ENCODE results near the gene C1QL2. TPM values are rescaled to one million over a fixed set of nuclear protein-coding genes. Genes with fewer than 3 reads are reported as not detected.

Gene C1QL2
- polyA plus RNA-seq, 4 donors, result not detected

DNA sequence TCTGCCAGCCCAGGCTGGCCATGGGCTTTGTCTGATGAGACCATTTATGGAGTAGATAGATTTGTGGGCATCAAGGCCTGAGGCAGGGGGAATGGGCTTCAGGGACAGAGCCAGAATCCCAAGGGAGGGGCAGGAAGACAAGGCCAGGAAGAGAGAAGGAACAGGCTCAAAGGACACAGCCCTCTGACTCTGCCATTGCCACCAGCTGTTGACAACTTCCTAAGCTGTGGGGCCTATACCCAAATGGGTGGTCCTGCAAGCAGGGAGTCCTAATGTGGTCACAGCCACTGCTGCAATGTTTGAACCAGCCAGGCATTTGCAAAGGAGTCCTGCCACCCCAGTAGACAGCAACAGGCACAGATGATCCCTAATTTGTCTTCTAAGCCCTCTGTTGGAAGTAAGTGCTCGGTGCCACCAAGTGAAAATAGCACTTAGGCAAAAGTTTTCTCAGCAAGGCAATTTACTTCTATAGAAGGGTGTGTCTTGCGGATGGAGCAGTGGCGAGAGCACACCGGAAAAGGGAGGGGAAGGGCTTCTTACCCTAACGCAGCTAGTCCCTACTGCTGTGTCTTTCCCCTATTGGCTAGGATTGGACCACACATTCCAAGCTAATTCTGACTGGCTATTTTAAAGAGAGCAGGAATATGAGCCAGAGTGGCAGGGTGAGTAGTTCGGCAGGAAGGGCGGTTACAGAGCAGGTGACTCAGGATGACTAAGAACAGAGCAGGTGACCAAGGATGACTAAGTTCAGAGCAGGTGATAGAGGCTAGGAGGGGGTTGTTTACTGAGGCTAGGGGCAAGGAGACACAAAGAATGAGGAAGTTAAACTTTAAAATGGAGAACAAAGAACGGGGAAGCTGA, 47.2 kb downstream of the C1QL2 start:
- DNase-seq (ENCODE audit: low read depth in 4 of 4, low spot score in 3 of 4), result no peak

DNA sequence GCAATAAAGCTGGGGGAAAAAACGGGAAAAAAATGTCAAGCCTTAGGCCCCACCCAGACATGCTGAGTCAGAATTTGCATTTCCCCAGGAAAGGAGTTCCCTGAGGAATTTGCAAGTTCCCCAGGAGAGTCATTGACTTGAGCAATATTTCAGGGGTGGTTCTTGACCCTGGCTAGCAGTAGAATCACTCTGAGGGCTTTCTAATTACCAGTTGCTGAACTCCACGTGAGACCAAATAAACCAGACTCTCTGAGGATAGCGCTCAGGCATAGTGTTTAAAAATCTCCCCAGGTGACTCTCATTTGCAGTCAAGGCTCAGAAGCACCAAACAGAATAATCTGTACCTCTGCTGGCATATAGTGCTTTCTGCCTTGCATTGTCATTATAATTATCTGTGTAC, 48.7 kb downstream of the C1QL2 start:
- no peak for DNase-seq (ENCODE audit: low read depth in 4 of 4, low spot score in 3 of 4)

DNA sequence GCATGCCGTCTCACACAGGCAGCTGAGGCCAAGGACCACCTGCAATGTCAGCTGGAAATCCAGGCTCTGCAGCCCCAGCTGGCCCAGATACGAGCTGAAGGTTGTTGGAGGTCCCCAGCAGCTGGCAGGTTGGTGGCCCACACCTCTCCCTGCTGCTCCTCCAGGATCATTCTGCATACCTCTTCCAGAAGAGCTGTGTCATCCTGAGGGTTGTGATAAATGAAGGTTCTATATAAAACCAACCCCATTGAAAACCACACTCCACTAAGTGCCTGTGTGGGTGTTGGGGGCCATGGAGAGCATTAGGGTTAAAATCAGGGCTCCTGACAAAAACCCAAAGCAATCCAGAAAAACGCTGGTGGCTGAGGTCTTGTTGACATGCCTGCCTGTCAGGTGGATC, 50.4 kb downstream of the C1QL2 start:
- DNase-seq (ENCODE audit: low read depth in 4 of 4, low spot score in 3 of 4), result no peak

DNA sequence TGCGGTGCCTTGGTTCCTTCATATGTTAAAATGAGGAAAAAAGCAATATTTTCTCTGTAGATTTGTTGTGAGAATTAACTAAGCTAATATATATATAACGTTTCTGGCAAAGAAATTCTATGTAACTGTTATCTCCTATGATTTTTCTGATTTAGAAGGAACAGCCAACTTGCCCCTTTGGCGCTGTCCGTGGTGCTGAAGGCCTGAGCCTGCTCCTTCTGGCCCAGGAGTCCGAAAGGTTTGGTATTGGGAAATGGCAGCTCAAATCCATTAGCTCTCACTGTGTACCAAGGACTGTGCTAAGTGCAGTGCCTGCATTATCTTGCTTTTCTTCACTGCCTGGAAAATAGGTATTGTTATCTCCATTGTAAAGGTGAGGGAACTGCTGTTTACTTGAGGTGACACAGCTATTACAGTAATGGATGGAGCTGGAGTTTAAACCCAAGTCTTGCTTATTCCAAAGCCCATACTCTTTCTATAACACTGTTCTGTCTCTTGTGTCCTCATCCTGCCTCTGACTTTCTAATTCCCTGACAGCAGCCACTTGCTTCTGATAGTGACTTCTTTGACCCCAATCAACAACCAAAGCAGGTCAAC, 52.2 kb downstream of the C1QL2 start:
- peak; percentile 20 to 53 (median 35) for DNase-seq (ENCODE audit: low read depth in 4 of 4, low spot score in 3 of 4)

Other genes with a start within 250 kb of the C1QL2 start
- under 1 TPM in 1 of 4 donors, not detected in 3; 0.10 TPM for gene MARCO, start 216.6 kb downstream of the C1QL2 start, polyA plus RNA-seq (ENCODE audit: insufficient read length in 4 of 4)
- gene STEAP3, start 65.1 kb upstream of the C1QL2 start, polyA plus RNA-seq (ENCODE audit: insufficient read length in 4 of 4), result 1 to 10 TPM; 1.4 to 1.9 (median 1.7) TPM
- gene C2orf76, start 208.1 kb upstream of the C1QL2 start, polyA plus RNA-seq (ENCODE audit: insufficient read length in 4 of 4), result 10 to 100 TPM; 20.8 to 27.1 (median 26.1) TPM
- 100 to 1,000 TPM; 211 to 262 (median 257) TPM for gene DBI, start 208.2 kb upstream of the C1QL2 start, polyA plus RNA-seq (ENCODE audit: insufficient read length in 4 of 4)

All from right renal pelvis (tissue), 4 donors.